IPS-15b (cell line): ENCODE measurements around the gene PANK4.

Experiments
- H3K27me3 ChIP-seq: one replicate; pipeline ENCODE4 v1.6.1; 2013; ENCODE audit warnings: low read length; ENCODE audit not compliant: control insufficient read depth, insufficient read depth
- H3K36me3 ChIP-seq: one replicate; pipeline ENCODE4 v1.6.1; 2013; ENCODE audit warnings: low read length; ENCODE audit not compliant: control insufficient read depth, insufficient read depth
- H3K4me1 ChIP-seq: one replicate; pipeline ENCODE4 v1.6.1; 2013; ENCODE audit warnings: mild to moderate bottlenecking, low read length; ENCODE audit not compliant: control insufficient read depth, insufficient read depth
- H3K4me3 ChIP-seq: one replicate; pipeline ENCODE4 v1.5.1; 2013; ENCODE audit warnings: low read depth, low read length
- H3K9ac ChIP-seq: one replicate; pipeline ENCODE4 v1.6.1; 2013; ENCODE audit warnings: low read depth, mild to moderate bottlenecking, low read length
- H3K9me3 ChIP-seq: one replicate; pipeline ENCODE4 v1.6.1; 2013; ENCODE audit warnings: mild to moderate bottlenecking, low read length; ENCODE audit not compliant: control insufficient read depth, insufficient read depth

Gene PANK4

GRCh38 chr1:2530513-2531361, 4.3 kb upstream of the PANK4 start:
- H3K9me3 ChIP-seq, result no peaks in the 10 kb centered on the region
- peaks cover 50% of the 10 kb centered on the region for H3K27me3 ChIP-seq
- no peak overlapping the region for H3K9ac ChIP-seq
- H3K36me3 ChIP-seq, result no peaks in the 10 kb centered on the region
- no peak overlapping the region for H3K4me3 ChIP-seq
- peaks cover 3% of the 10 kb centered on the region for H3K4me1 ChIP-seq

DNA sequence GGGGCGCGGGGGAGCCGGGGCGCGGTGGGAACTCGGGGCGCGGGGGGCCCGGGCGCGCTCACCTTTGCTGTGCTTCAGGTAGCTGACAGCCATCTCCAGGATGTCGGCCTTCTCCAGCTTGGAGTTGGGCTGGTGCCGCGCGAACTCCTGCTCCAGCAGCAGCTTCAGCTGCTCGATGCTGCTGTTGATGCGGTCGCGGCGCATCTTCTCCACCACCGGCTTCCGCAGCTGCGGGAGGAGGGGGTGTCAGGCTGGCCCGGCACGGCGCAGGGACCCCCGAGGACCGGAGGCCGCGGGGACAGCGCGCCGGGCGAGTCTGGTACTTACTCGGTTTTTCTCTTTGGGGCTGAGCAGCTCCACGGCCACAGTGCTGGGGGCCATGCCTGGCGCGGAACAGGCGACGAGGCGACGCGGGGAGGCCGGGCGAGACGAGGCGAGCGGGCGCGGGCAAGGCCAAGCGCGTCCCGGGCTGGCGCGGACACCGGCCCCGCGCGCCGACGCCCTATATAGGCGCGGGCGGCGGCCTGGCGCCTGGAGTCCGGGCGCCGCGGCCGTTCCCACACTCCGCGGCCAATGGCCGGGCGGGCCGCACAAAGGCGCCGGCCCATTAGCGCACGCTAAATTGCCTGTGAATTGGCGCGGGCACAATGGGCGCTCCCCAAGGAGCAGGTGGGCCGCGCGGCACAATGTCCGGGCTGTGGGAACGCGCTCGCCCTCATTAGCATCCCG, 3.6 kb upstream of the PANK4 start, which contains the start of gene HES5:
TSS of gene HES5 (minus strand) at position 480 of the 729 bp plus-strand sequence. CDS start at position 381, 99 bp downstream.
- Histone ChIP-seq H3K9me3 (no peaks in the 10 kb centered on the region), H3K9ac (no peak within 1 kb of the TSS), H3K27me3 (peaks cover 46% of the 10 kb centered on the region), H3K4me1 (peaks cover 3% of the 10 kb centered on the region), H3K4me3 (peak within 1 kb of the TSS; percentile 30), H3K36me3 (no peaks in the 10 kb centered on the region)

DNA sequence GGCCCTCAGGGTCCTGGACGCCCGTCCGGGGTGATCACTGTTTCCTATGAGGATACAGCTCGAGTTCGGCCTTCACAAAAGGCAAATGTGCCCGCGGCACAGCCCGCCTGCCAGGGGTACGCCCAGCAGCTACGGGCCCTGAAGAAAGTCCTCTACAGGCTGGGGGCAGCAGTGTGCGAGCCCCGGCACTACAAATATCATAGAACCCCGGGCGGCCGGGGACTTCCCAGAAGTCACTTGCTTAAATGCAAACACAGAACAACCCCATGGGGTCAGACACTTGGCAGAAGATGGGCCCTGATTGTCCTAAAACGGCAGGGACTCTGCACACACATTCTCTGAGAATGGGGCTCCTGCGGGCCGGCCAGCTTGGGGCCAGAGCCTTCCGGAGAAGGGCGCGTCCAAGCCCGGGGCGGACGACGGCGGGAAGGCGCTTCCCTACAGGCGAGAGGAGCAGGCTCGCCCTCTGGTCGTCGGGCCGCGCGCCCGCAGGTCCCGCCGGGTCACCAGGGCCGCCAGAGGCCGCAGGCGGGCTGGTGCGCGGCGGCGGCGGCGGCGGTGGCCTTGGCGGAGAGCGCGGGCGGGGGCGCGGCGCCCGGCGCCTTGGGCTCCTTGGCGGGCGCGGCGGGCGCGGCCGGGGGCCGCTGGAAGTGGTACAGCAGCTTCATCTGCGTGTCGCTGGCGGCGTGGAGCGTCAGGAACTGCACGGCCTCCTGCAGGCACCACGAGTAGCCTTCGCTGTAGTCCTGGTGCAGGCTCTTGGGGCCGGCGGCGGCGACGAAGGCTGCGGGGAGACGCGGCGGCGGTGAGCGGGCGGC, 2.8 kb upstream of the PANK4 start:
- no peak overlapping the region for H3K4me3 ChIP-seq
- no peaks in the 10 kb centered on the region for H3K9me3 ChIP-seq
- peaks cover 8% of the 10 kb centered on the region for H3K4me1 ChIP-seq
- no peaks in the 10 kb centered on the region for H3K36me3 ChIP-seq
- H3K27me3 ChIP-seq, result peaks cover 45% of the 10 kb centered on the region
- no peak overlapping the region for H3K9ac ChIP-seq

DNA sequence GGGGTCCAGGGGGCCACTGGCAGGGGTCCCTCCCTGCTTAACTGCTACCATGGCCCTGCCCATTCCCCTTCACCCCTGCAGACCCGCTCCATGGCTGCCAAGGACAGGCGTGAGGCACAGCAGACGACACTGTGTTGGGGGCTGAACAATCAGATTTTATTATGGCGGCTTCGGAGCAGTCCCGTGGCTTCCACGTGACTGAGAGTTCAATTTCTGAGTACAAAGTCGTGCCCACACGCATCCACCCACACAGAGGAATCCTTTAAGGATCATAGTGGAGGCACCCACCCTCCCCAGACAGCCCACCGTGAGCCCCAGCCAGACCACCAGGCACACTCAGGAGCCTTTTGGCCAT, 2.2 kb upstream of the PANK4 start:
- Histone ChIP-seq H3K27me3 (peaks cover 41% of the 10 kb centered on the region), H3K9ac (no peak overlapping the region), H3K9me3 (no peaks in the 10 kb centered on the region), H3K36me3 (no peaks in the 10 kb centered on the region), H3K4me1 (peaks cover 8% of the 10 kb centered on the region), H3K4me3 (no peak overlapping the region)

DNA sequence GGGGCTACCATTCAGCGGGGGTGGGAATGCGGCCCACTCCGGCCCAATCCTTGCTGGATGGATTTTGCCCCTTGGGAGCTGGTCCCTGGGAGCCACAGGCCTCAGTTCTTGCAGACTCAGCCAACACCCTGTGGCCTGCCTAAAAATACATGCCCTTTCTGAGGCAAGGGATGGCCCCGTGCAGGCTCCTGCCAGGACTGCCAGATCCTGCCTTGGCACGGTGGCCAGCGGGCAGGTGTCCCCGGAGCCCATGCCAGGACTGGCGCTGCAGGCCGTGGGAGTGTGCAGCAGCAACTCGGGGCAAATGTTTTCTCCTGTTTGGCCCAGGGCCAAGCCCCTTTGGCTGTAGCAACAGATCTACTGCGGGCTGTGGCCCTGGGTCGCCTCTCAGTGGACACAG, 1.6 kb upstream of the PANK4 start:
- H3K9ac ChIP-seq, result no peak overlapping the region
- peaks cover 36% of the 10 kb centered on the region for H3K27me3 ChIP-seq
- H3K4me3 ChIP-seq, result no peak overlapping the region
- H3K36me3 ChIP-seq, result no peaks in the 10 kb centered on the region
- no peaks in the 10 kb centered on the region for H3K9me3 ChIP-seq
- H3K4me1 ChIP-seq, result peaks cover 8% of the 10 kb centered on the region

- Histone ChIP-seq H3K27me3 (peaks cover 33% of the 10 kb centered on the region), H3K9me3 (no peaks in the 10 kb centered on the region), H3K4me1 (peaks cover 8% of the 10 kb centered on the region), H3K36me3 (no peaks in the 10 kb centered on the region), H3K9ac (no peak overlapping the region), H3K4me3 (no peak overlapping the region)
Observed at GRCh38 chr1:2527556-2527860, 1.1 kb upstream of the PANK4 start.

DNA sequence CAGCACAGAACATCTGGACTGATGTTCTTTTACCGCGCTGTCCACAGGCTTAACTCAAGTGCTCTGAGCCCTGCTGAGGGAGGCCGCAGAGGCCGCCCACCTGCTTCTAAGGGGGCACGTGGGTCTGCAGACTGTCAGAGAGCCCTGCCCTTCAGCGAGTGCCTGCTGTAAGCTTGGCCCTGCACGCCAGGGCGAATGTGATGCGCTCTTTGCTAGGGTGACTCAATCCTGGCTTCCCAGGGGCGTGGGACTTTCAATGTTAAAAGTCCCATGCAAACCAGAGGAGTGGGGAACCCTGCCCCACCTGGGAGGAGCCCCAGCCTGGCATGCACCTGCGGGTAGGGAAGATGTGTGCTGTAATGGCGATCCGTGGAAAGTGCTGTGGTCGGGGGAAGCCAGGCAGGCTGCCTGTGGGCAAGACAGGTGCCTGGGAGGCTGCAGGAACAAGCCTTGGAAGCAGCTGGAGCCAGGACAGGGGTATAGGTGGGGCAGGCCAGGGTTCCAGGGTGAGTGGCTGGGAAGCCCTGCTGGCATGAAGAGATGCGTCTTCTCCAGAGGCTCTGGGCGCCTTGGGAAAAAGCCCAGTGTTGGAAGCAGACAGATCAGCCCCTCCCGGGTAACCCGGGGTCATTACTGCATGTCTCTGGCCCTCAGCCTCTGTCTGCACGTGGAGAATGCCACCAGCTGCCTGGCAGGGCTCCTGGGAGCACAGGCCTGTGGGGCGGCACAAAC, 594 bp upstream of the PANK4 start:
- Histone ChIP-seq H3K9ac (no peak overlapping the region), H3K4me1 (peaks cover 8% of the 10 kb centered on the region), H3K27me3 (peaks cover 33% of the 10 kb centered on the region), H3K9me3 (no peaks in the 10 kb centered on the region), H3K4me3 (peak overlapping the region; percentile 30), H3K36me3 (no peaks in the 10 kb centered on the region)

DNA sequence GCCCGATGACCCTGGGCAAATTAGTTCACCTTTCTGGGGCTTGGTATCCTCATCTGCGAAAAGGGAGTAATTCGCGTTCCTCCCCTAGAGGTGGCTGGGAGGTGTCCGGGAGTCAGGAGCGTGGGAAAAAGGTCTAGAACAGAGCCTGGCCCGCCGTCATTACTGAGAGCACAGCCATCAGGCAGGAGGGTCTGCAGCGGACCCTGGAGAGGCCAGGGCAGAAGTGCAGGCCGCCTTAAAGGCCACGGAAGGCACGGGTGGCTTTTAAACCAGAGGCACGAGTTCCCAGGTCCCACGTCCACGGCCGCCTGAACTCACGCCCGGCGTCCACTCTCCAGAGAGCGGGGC, 850 bp downstream of the PANK4 start:
- Histone ChIP-seq H3K9ac (peak overlapping the region; percentile 90), H3K9me3 (no peaks in the 10 kb centered on the region), H3K27me3 (peaks cover 22% of the 10 kb centered on the region), H3K4me3 (peak overlapping the region; percentile 86), H3K36me3 (peaks cover 11% of the 10 kb centered on the region), H3K4me1 (peaks cover 8% of the 10 kb centered on the region)

DNA sequence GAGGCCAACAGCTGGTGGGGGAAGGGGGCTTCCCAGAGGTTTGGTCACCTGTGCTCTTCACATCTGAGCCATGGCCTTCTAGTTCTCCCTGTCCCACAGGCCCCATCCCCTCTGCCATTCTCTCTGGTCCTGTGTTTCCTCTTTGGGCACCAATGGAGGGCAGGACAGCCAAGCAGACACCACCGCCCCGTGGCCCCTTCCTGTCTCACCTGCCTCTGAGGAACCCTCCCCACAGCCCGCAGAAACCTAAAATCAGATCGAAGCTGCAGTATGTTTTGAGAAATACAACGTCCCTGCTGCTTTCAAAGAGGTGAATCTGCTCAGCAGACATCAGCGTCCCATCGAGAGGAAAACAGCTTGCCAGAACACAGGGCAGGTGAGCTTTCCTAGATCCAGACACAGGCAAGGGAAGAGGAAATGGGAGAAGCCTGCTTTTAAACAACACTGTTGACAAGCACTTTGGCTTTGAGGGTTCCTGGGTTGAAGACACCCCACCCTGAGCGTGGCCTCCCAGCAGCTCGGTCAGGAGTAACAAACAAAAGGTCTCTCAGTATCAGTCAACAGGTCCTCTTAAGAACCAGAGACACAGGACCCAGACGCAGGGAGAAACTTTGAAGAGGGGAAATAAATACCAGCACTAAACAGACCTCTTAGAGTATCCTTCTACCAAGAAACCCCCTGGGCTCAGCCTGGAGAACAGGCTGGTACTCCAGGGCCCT, 2.3 kb downstream of the PANK4 start:
- peak overlapping the region; percentile 3 for H3K9ac ChIP-seq
- H3K4me3 ChIP-seq, result no peak overlapping the region
- H3K27me3 ChIP-seq, result peaks cover 19% of the 10 kb centered on the region
- peaks cover 8% of the 10 kb centered on the region for H3K4me1 ChIP-seq
- no peaks in the 10 kb centered on the region for H3K9me3 ChIP-seq
- H3K36me3 ChIP-seq, result peaks cover 24% of the 10 kb centered on the region

DNA sequence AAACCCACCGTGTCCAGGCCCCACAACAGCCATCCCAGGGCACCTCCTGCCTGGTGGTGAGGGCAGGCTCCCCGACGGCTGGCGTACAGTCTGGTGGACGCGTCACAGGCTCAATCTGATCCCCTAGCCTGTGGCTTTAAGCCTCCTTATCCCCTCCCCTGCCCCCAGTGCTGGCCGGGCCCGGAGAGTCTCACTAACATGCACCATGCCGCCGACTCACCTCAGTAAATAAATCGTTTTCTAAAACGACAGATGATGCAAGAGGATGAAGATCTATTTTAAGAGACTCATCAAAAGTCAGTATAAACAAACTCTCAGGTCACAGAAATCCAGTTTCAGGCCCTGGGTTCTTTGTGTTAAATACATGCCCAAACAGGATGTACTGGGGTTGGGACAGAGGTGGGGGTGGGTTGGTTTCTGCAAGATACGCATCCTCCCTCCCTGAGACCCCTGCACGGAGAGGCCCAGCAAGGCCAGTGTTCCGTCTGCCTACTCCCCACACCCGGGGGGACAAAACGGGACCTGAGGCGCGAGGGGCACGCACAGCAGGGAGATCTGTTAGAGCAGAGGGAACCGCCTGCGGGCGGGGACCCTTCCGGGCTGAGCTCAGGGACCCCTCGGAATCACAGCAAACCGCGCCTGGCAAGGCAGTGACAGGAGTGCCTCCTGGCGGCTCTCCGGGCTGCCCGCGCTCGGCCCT, 3.1 kb downstream of the PANK4 start:
- H3K9ac ChIP-seq, result peak overlapping the region; percentile 37
- H3K36me3 ChIP-seq, result peaks cover 31% of the 10 kb centered on the region
- H3K4me3 ChIP-seq, result no peak overlapping the region
- H3K27me3 ChIP-seq, result peaks cover 15% of the 10 kb centered on the region
- H3K4me1 ChIP-seq, result peaks cover 8% of the 10 kb centered on the region
- no peaks in the 10 kb centered on the region for H3K9me3 ChIP-seq
